Measurements from ENCODE around the gene FNBP1.

GRCh38 chr9:129881547-129882324, 161.3 kb downstream of the FNBP1 start:
- no peak for TF ChIP-seq YY1 (IDR thresholded peaks at IDR 0.05; ENCODE audit: insufficient read depth, insufficient read length)
- TF ChIP-seq SUZ12 (IDR thresholded peaks at IDR 0.05; ENCODE audit: extremely low read depth, insufficient read depth, insufficient read length), result no peak
- TF ChIP-seq ZNF274 (IDR thresholded peaks at IDR 0.05; ENCODE audit: low read depth, low read length), result no peak
